H1 (cell line): Measurements from ENCODE around the gene OGFOD2. TPM values are rescaled to one million over a fixed set of nuclear protein-coding genes. Genes with fewer than 3 reads are reported as not detected.

ENCODE experiments used
- NRF1 ChIP-seq: IDR thresholded peaks from 2 replicates; pipeline ENCODE4 v1.6.1; 2011; ENCODE audit warnings: mild to moderate bottlenecking, low read depth, low read length, improper control_type of control experiment
- SP2 ChIP-seq: IDR thresholded peaks from 2 replicates; pipeline ENCODE4 v1.6.1; 2012; ENCODE audit warnings: mild to moderate bottlenecking, low read length, inconsistent platforms
- polyA plus RNA-seq, 7 experiments: library from polyadenylated mRNA; depleted of rRNA in 3 of 7; stranded (reverse) in 5 of 7; unstranded in 2 of 7; fragments of >200 nt in 5 of 7; fragments of 200-250 nt in 2 of 7; gene quantifications; 1 replicate in 5 of 7; 2 replicates in 1 of 7; 4 replicates in 1 of 7; pipeline versions ENCODE4 v1.2.1 to v1.2.3, GENCODE V29; 2011 to 2013; ENCODE audit warnings: missing spikeins in 2 of 7, mixed read lengths in 2 of 7
- total RNA-seq: library from RNA; stranded (reverse); fragmentation: NEBNext Ultra II Directional; extraction: Animal tissue kit (Norgen Biotek cat#: 25700); gene quantifications from 2 replicates; pipeline ENCODE4 v1.2.1, GENCODE V29; 2021
- TF ChIP-seq, protein P1 (sequence below): IDR thresholded peaks from 2 replicates; pipeline ENCODE4 v1.6.1; 2012; ENCODE audit warnings: low read length, inconsistent platforms

OGFOD2 gene
- total and polyA plus RNA-seq, 2 of the 8 experiments (the other 6 are each of a cell fraction or from before 2014, with no cell fraction given), result 17.3 to 20.3 TPM

DNA sequence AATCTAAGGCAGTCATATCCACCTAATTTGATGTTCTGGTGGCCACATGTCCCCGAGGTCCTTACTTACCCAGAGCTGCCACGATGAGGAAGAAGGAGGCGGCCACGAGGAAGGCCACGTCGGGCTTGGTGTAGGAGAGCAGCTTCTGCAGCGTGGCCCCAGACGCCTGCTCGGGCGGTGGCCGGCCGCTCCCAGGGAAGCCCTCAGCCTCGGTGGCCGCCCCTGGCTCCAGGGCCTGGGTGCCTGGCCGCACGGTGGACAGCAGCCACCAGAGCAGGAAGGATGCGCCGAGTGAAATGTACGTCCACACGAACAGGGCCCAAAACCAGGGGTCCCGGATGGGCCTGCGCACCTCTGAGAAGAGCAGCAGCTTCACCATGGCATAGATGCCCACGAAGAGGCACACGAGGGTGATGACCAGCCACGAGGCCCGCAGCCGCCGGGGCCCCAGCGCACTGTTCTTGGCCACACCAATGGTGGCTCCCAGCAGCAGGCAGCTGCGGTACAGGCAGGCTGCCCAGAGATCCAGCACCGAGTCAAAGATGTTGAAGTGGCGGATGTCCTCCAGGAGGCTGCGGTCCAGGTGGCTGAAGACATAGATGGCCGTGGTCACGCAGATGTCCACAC lies 15.4 kb upstream of the OGFOD2 start (continued):
- TF ChIP-seq, protein P1, sequence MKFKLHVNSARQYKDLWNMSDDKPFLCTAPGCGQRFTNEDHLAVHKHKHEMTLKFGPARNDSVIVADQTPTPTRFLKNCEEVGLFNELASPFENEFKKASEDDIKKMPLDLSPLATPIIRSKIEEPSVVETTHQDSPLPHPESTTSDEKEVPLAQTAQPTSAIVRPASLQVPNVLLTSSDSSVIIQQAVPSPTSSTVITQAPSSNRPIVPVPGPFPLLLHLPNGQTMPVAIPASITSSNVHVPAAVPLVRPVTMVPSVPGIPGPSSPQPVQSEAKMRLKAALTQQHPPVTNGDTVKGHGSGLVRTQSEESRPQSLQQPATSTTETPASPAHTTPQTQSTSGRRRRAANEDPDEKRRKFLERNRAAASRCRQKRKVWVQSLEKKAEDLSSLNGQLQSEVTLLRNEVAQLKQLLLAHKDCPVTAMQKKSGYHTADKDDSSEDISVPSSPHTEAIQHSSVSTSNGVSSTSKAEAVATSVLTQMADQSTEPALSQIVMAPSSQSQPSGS, result no peak
- TF ChIP-seq NRF1 (no peak), SP2 (no peak)
